PC-9 (cell line): Measurements from ENCODE around the gene ATP7B. TPM values are rescaled to one million over a fixed set of nuclear protein-coding genes. Genes with fewer than 3 reads are reported as not detected.

Experiments used
- BruUV-seq: library from RNA; stranded (reverse); fragments of 400-500 nt; replicated peaks from 2 replicates; lab custom pipeline; 2021; lab: Mats Ljungman, UMichigan
- CTCF ChIA-PET: fragments of 300-600 bp; sonication (Branson Sonifier 250); formaldehyde crosslinking; loops from one replicate; lab custom pipeline; 2022; ENCODE audit warnings: antibody characterized with exemption; lab: Charles Lee
- POLR2A ChIA-PET: fragments of 300-600 bp; sonication (Branson Sonifier 250); formaldehyde crosslinking; loops from one replicate; lab custom pipeline; 2022; ENCODE audit warnings: antibody characterized with exemption; ENCODE audit not compliant: unreplicated experiment; lab: Charles Lee
- DNase-seq, 2 experiments: peaks; one replicate each; pipeline versions ENCODE4 v3.0.0 to v3.0.0-alpha.2; 2015 to 2022; ENCODE audit warnings: mixed read lengths in 1 of 2
- H2AFZ ChIP-seq: fragments of 200-600 bp; sonication (generic); 2 replicates; pipeline ENCODE4 v1.8.1; 2017; ENCODE audit warnings: antibody characterized with exemption
- H3F3A ChIP-seq: fragments of 200-600 bp; sonication (generic); 2 replicates; pipeline ENCODE4 v1.8.1; 2017; ENCODE audit warnings: antibody characterized with exemption, mild to moderate bottlenecking, low read depth; ENCODE audit not compliant: insufficient read depth
- H3K27ac ChIP-seq: fragments of 200-600 bp; sonication (generic); 2 replicates; pipeline ENCODE4 v1.6.1; 2016; ENCODE audit warnings: mixed run types
- H3K27me3 ChIP-seq: fragments of 200-600 bp; sonication (generic); 2 replicates; pipeline ENCODE4 v1.6.1; 2016; ENCODE audit warnings: low read depth, mixed run types; ENCODE audit not compliant: insufficient read depth
- H3K36me3 ChIP-seq: fragments of 200-600 bp; sonication (generic); 2 replicates; pipeline ENCODE4 v1.6.1; 2016; ENCODE audit warnings: low read depth, mixed run types
- H3K4me1 ChIP-seq: fragments of 200-600 bp; sonication (generic); replicated peaks from 2 replicates; pipeline ENCODE4 v1.6.1; 2016; ENCODE audit warnings: mixed run types; ENCODE audit not compliant: insufficient read depth
- H3K4me2 ChIP-seq: fragments of 200-600 bp; sonication (generic); 2 replicates; pipeline ENCODE4 v1.6.1; 2017; ENCODE audit warnings: mixed run types
- H3K4me3 ChIP-seq: fragments of 200-600 bp; sonication (generic); 2 replicates; pipeline ENCODE4 v1.6.1; 2016; ENCODE audit warnings: mixed run types
- H3K79me2 ChIP-seq: fragments of 200-600 bp; sonication (generic); 2 replicates; pipeline ENCODE4 v1.6.1; 2017; ENCODE audit warnings: low read depth, mixed run types
- H3K9me2 ChIP-seq: fragments of 200-600 bp; sonication (generic); 2 replicates; pipeline ENCODE4 v1.8.1; 2017; ENCODE audit warnings: mild to moderate bottlenecking; ENCODE audit not compliant: insufficient read depth
- H3K9me3 ChIP-seq: fragments of 200-600 bp; sonication (generic); 2 replicates; pipeline ENCODE4 v1.8.1; 2016; ENCODE audit warnings: low read depth; ENCODE audit not compliant: insufficient read depth
- H4K20me1 ChIP-seq: fragments of 200-600 bp; sonication (generic); 2 replicates; pipeline ENCODE4 v1.8.1; 2017; ENCODE audit not compliant: insufficient read depth
- EZH2 ChIP-seq: fragments of 200-600 bp; sonication (generic); IDR thresholded peaks from 2 replicates; pipeline ENCODE4 v1.8.0; 2017; ENCODE audit warnings: antibody characterized with exemption, low read depth
- intact Hi-C: fragments of 100-400 bp; cut with micrococcal nuclease; formaldehyde crosslinking; loops from one replicate; pipeline ENCODE4 v1.10.0; 2022; ENCODE audit not compliant: unreplicated experiment
- total RNA-seq: library from RNA; stranded (reverse); gene quantifications from 2 replicates; pipeline ENCODE4 v1.2.3, GENCODE V29; 2021
- TF ChIP-seq, protein P1 (sequence below): fragments of 200-600 bp; sonication (generic); conservative IDR thresholded peaks from 2 replicates; pipeline ENCODE4 v1.6.1; 2017; ENCODE audit warnings: mixed run types, antibody characterized with exemption, mild to moderate bottlenecking, moderate library complexity

ATP7B gene
- total RNA-seq, 1 experiment from 2014 or later, result 1.2 TPM

- POLR2A ChIA-PET, result no interaction called here
- Histone ChIP-seq H3K79me2 (no peaks in the 10 kb centered on the region), H3K9me2 (no peaks in the 10 kb centered on the region), H3K4me3 (no peak overlapping the region), H3K36me3 (no peaks in the 10 kb centered on the region), H3K4me2 (no peak overlapping the region), H3K27ac (no peak overlapping the region), H3K27me3 (peaks cover 7% of the 10 kb centered on the region; the same call in 1 of the 2 replicates), H3K4me1 (no peaks in the 10 kb centered on the region), H2AFZ (no peak overlapping the region), H4K20me1 (no peaks in the 10 kb centered on the region), H3F3A (no peaks in the 10 kb centered on the region), H3K9me3 (no peaks in the 10 kb centered on the region)
- TF ChIP-seq EZH2, result no peak
- TF ChIP-seq, protein P1, sequence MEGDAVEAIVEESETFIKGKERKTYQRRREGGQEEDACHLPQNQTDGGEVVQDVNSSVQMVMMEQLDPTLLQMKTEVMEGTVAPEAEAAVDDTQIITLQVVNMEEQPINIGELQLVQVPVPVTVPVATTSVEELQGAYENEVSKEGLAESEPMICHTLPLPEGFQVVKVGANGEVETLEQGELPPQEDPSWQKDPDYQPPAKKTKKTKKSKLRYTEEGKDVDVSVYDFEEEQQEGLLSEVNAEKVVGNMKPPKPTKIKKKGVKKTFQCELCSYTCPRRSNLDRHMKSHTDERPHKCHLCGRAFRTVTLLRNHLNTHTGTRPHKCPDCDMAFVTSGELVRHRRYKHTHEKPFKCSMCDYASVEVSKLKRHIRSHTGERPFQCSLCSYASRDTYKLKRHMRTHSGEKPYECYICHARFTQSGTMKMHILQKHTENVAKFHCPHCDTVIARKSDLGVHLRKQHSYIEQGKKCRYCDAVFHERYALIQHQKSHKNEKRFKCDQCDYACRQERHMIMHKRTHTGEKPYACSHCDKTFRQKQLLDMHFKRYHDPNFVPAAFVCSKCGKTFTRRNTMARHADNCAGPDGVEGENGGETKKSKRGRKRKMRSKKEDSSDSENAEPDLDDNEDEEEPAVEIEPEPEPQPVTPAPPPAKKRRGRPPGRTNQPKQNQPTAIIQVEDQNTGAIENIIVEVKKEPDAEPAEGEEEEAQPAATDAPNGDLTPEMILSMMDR, result no peak
- intact Hi-C loops, result no loop called here
- BruUV-seq, result no TSS peak
- CTCF ChIA-PET, result no interaction called here
- DNase-seq, result no peak
These were observed 90.5 kb downstream of the ATP7B start for GRCh38 chr13:51920786-51921185.

GRCh38 chr13:51920267-51920666, 91.0 kb downstream of the ATP7B start:
- Histone ChIP-seq H3K27me3 (peaks cover 7% of the 10 kb centered on the region; the same call in 1 of the 2 replicates), H3K9me3 (no peaks in the 10 kb centered on the region), H3K27ac (no peak overlapping the region), H3K79me2 (no peaks in the 10 kb centered on the region), H3K9me2 (no peaks in the 10 kb centered on the region), H3F3A (no peaks in the 10 kb centered on the region), H3K4me1 (no peaks in the 10 kb centered on the region), H3K4me2 (no peak overlapping the region), H3K36me3 (no peaks in the 10 kb centered on the region), H2AFZ (no peak overlapping the region), H3K4me3 (no peak overlapping the region), H4K20me1 (no peaks in the 10 kb centered on the region)
- ChIA-PET CTCF (no interaction called here), POLR2A (no interaction called here)
- BruUV-seq, result no TSS peak
- intact Hi-C loops, result no loop called here
- DNase-seq, result no peak
- TF ChIP-seq EZH2, result no peak
- TF ChIP-seq, protein P1, result no peak

DNA sequence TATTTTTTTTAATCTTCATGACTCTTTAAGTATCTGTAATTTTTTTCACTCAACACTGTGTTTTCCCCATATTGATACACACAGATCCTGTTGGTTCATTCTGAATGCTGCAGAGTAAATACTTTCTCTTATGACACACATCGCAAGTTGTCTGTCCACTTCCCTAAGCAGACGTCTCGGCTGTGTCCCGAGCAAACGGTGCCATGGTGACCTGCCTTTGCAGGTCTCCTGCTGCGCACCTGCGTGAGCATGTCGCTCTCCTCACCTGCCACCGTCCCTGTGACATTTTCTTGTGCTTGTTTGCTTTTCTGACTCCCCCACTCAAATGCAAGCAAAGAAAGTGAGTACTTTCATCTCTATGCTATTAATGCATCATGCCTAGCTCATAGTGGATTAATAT, 91.7 kb downstream of the ATP7B start:
- no peaks in the 10 kb centered on the region for H3K9me2 ChIP-seq
- no peak for DNase-seq
- no peak overlapping the region for H2AFZ ChIP-seq
- H3K4me3 ChIP-seq, result no peak overlapping the region
- POLR2A ChIA-PET, result no interaction called here
- H3K9me3 ChIP-seq, result no peaks in the 10 kb centered on the region
- no peak overlapping the region for H3K4me2 ChIP-seq
- CTCF ChIA-PET, result no interaction called here
- H3K27ac ChIP-seq, result no peak overlapping the region
- TF ChIP-seq, protein P1, result no peak
- no peak for TF ChIP-seq EZH2
- no peaks in the 10 kb centered on the region for H3F3A ChIP-seq
- no TSS peak for BruUV-seq
- H3K27me3 ChIP-seq, result peaks cover 7% of the 10 kb centered on the region; the same call in 1 of the 2 replicates
- no peaks in the 10 kb centered on the region for H4K20me1 ChIP-seq
- intact Hi-C loops, result no loop called here
- H3K4me1 ChIP-seq, result no peaks in the 10 kb centered on the region
- H3K36me3 ChIP-seq, result no peaks in the 10 kb centered on the region
- H3K79me2 ChIP-seq, result no peaks in the 10 kb centered on the region
